Spleen (tissue), 7 donors: ENCODE data around the gene PYGO2.

Experiments
- POLR2AphosphoS5 ChIP-seq, 3 donors: sonication (generic); formaldehyde crosslinking; IDR thresholded peaks; one replicate each; pipeline ENCODE4 v1.5.1; 2017; ENCODE audit warnings: antibody characterized with exemption in 3 of 3
- TF ChIP-seq, protein P1 (sequence below), 11 experiments: fragments of 200-600 bp in 7 of 11; fragments of 450-650 bp in 4 of 11; sonication (generic) in 4 of 11; IDR thresholded peaks in 8 of 11; conservative IDR thresholded peaks in 3 of 11; 1 replicate in 7 of 11; 2 replicates in 4 of 11; pipeline versions ENCODE4 v1.4.0 to v1.8.0; 2016 to 2021; ENCODE audit warnings: antibody characterized with exemption in 11 of 11, inconsistent platforms in 4 of 11, mild to moderate bottlenecking in 1 of 11
- donor health status: DM: no; HTN: no; CAD: no; lungs with moderate emphysema.
- donor health status: DM: no; HTN: no; CAD: no.
- donor health status: DM: no; HTN: no; CAD: no.

DNA sequence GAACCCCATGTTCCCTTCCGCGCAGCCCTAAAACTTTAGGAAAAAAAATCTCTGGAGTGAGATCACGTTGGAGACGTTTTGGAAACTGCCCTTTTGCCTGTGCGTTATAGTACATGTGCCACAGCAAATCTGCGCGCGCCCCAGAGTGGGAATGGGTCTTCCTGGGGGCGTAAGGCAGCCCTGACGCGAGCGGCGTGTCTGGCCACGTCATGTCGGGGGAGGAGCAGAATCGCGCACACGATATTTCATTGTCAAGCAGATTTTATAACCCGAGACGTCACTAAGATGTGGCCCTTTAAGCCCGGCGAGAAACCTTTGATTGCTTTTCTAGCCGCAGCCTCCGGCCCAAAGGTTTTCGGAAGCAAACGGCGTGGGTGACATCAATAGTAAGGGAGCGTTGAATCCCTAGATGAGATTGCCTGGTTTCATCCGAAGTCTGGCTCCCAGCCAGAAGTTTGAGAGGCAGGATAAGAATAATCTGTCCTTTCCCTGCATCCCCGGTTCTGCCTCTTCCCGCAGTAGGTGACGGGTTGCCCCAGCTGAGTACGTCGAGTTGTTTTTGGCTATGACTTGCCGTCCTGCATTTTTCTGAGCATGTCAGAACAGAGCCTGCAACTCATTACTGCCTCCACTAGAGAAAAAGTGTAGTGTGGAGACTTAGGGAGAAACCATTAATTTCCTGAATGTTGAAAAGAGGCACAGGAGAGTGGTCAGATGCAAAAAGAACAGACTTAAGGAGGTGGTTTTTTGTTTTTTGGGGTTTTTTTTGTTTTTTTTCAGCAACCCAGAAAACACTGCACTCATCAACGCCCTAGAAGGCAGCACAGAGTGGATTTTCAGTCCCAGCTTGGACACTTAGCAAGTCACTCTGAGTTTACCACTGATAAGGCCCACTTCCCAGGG lies 24.2 kb downstream of the PYGO2 start:
- TF ChIP-seq, protein P1, sequence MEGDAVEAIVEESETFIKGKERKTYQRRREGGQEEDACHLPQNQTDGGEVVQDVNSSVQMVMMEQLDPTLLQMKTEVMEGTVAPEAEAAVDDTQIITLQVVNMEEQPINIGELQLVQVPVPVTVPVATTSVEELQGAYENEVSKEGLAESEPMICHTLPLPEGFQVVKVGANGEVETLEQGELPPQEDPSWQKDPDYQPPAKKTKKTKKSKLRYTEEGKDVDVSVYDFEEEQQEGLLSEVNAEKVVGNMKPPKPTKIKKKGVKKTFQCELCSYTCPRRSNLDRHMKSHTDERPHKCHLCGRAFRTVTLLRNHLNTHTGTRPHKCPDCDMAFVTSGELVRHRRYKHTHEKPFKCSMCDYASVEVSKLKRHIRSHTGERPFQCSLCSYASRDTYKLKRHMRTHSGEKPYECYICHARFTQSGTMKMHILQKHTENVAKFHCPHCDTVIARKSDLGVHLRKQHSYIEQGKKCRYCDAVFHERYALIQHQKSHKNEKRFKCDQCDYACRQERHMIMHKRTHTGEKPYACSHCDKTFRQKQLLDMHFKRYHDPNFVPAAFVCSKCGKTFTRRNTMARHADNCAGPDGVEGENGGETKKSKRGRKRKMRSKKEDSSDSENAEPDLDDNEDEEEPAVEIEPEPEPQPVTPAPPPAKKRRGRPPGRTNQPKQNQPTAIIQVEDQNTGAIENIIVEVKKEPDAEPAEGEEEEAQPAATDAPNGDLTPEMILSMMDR (IDR thresholded peaks at IDR 0.05 in 8 of 11, conservative IDR thresholded peaks at IDR 0.05 in 3 of 11) = peak in 6 of 11 experiments; percentile 15 to 44 (median 26)
- peak in 2 of 3 donors; percentile 68 to 89 for TF ChIP-seq POLR2AphosphoS5 (IDR thresholded peaks at IDR 0.05)
